Activated naive CD4-positive, alpha-beta T cell treated with Interleukin-2 at 50 U/mL for 16 hours (primary cell): Measurements from ENCODE around the gene CDKN1A.
"Not testable (repeated sequence)": the region's sequence is repeated elsewhere in the genome, so short reads cannot be mapped to it uniquely, and the experiment has no call there.

ENCODE experiments used
- DNase-seq: peaks from one replicate; pipeline ENCODE4 v3.0.0-alpha.2; 2020

The CDKN1A gene

GRCh38 chr6:36699348-36699747, 20.8 kb downstream of the CDKN1A start:
- no peak for DNase-seq

DNA sequence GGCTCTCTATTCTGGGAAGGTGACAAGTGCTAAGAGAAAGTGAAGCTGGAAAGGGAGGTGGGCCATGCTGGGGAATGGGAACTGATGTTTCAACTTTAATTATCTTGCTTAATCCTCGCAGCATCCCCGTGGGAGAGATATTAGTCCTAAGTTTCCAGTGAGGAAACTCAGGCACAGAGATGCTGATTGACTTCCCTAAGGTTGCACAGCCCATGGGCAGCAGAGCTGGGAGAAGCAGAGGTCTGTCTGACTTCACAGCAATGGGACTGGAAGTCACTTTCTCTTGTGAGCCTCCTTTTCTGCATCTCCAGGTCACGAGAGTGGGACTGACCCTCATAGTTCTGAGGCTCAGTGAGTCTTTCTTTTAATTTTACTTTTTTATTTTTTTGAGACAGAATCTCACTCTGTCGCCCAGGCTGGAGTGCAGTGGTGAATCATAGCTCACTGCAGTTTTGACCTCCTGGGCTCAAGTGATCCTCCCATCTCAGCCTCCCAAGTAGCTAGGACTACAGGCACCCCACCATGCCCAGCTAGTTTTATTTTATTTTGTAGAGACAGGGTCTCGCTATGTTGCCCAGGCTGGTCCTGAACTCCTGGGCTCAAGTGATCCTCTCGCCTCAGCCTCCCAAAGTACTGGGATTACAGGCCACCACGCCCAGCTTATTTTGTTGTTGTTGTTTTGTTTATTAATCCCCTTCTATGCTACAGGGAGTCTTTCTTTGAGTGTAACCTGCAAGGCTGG, 21.7 kb downstream of the CDKN1A start:
- DNase-seq = no peak

DNA sequence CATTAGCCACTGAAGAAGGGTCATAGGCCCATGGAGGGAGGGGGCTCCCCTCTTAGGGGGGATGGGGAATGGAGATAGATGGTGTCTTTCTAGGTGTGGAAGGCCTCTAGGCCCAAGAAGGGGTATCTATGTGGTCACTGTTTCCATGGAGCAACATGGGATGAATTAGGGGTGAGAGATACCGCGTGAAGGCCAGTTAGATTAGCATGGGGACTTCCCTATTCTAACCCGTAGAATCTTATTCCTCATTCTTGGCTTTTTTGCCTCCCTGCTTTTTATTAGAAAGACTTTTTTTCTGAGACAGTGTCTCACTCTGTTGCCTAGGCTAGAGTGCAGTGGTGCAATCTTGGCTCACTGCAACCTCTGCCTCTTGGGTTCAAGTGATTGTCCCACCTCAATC, 22.3 kb downstream of the CDKN1A start:
- DNase-seq = no peak

GRCh38 chr6:36701401-36701991, 23.0 kb downstream of the CDKN1A start:
- DNase-seq = no peak

DNA sequence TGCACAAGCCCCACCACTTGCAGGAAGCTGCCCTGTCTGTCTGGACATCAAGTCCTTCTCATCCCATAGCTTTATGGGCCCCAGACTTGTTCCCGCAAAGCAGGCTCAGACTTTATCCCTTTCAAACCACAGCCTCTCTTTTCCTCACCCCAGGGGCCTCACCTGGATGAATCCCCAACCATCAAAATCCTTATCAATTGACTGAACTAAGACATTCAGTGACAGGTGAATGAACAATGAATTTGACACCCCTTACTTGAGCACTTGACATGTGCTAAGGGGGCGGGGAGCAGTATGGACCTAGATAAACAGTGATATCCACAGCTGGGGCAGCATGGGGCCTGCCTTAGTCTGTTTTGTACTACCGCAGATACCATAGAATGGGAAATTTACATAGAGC, 24.1 kb downstream of the CDKN1A start:
- no peak for DNase-seq

DNA sequence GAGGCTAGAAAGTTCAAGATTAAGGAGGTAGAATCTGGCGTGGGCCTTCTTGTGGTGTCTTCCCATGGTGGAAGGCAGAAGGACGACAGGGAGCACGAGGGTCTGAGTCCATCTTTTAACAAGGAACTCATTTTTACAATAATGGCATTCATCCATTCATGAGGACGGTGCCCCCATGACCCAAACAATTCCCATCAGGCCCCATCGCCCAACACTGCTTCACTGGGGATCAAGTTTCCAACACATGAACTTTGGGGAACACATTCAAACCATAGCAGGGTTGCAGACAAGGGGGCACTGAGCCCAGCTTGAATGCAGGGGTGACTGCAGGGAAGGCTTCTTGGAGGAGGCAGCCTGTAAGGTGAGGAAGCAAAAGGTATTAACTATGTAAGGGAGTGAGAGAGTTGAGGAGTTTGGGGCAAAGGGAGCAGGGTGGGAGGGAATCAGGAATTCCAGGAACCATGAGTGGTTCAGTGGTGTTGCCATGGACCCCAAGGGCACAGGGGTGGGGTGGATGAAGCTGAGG, 24.6 kb downstream of the CDKN1A start:
- DNase-seq = no peak

- no peak for DNase-seq
Observed at GRCh38 chr6:36703982-36704381, 25.5 kb downstream of the CDKN1A start.

- not testable (repeated sequence) for DNase-seq
Observed at GRCh38 chr6:36704961-36705577, 26.6 kb downstream of the CDKN1A start.

DNA sequence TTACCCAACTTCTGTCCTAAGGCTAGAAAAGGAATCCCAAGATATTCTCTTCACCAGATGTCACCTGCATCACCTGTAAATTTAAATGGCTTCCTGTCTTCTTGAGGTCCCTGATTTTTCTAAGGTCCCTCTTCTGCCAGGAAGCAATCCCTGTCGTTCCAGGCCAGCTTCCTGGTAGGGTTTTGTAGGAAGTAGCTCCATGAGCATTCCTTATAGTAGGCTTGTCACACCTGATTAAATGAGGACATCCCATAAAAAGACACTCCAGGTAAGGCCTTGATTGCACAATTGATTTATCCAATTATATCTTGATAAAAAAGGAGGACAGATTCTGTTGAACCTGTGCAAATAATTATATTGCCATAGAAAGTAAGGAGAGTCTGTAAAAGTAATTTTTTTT, 27.8 kb downstream of the CDKN1A start:
- DNase-seq = no peak

- DNase-seq = no peak
Observed at GRCh38 chr6:36712816-36713215, 34.3 kb downstream of the CDKN1A start.

DNA sequence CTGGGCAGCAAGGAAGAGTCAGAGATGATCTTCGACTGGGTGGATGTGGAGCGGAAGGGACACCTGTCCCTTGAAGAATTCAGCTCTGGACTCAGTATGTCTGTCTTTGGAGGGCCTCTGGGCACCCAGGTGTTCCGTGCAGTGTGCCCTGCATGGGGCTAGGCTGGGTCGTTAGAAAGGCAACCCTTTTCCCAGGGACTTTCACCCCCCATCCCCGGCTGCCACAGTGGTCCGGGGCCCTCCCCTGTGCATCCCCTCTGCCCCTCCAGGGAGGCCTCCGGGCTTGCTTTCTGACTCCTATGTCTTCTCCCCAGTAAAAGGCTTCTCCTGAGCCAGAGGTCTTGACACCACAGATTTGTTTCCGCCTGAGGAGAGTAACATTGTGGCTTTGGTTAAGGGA, 35.3 kb downstream of the CDKN1A start:
- DNase-seq = no peak

GRCh38 chr6:36714511-36714910, 36.0 kb downstream of the CDKN1A start:
- no peak for DNase-seq

DNA sequence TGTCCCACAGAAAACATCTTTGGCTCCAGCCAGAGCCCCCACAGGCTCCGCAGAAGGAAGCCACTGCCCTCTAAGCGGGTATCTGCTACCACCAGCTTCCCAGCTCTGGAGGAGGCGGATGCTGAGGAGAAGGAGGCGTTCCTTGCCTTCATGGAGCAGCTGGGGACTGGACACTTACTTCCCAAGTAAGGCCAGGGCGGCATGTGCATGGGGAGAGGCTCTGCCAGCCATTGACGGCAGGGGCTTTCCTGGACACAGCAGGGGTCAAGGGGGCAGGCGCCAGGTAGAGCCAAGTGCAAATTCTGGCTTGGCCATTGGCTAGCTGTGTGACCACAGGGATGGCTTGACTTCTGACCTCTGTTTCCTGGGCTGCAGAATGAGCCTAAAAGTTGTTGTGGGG, 37.0 kb downstream of the CDKN1A start:
- no peak for DNase-seq

DNA sequence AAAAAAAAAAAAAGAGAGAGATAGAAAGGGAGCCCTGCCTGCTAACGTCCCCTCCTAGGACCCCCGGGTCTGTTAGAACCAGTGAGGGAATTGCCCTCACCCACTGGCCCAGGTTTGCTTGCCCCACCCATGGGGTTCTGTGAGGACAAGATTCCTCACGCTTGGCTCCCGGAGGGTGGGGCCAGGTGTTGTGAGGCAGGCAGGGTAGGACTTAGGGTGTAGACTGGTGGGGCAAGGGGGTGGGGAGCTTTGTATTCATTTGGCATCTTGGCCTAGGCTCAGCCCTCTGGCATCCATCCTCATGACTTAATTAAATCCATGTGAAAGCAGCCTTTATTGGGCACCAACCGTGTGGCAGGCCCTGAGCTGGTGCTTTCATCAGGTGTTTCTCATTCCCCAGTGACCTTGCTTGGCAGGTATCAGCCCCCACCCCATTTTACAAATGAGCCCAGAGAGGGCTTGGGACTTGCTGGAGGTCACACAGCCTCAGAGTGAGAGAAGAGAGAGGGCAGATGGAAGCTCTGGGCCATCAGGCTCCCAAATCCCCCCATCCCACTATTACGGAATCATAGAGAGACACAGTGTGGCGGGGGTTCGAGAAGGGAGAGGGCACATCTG, 38.1 kb downstream of the CDKN1A start:
- DNase-seq = no peak

DNA sequence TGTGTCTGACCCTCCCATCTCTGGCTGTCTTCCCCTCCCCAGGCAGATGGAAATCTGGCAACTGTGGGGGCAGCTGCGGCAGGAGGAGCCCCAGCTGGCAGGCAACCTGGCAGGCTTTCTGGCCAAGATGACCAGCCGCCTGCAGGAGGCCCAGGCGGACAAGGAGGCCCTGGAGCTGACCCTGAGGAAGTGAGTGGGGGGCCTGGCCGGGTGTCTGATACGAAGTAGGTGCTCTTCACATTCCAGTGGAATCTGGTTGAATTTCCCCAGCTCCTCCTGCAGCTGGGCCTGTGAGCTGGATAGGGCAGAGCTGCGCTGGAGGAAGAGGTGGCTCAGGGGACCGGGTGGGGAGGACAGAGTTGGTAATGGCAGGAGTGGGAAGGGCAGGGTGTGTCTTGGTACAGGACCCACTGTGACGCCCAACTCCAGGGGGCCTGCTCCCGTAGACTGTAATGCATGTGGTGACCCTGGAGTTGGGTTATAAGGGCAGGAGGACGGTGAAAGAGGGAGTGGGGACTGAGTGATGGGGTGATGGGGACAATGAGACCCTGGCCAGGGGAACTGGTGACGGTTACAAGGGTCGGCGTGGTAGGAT, 38.8 kb downstream of the CDKN1A start:
- no peak for DNase-seq

- no peak for DNase-seq
Observed at GRCh38 chr6:36717871-36718540, 39.5 kb downstream of the CDKN1A start.

GRCh38 chr6:36718560-36718959, 40.0 kb downstream of the CDKN1A start:
- DNase-seq = no peak

- no peak for DNase-seq
Observed at GRCh38 chr6:36719126-36719525, 40.6 kb downstream of the CDKN1A start.

GRCh38 chr6:36720251-36721141, 42.0 kb downstream of the CDKN1A start:
- no peak for DNase-seq

GRCh38 chr6:36721369-36722140, 43.0 kb downstream of the CDKN1A start:
- DNase-seq = no peak

DNA sequence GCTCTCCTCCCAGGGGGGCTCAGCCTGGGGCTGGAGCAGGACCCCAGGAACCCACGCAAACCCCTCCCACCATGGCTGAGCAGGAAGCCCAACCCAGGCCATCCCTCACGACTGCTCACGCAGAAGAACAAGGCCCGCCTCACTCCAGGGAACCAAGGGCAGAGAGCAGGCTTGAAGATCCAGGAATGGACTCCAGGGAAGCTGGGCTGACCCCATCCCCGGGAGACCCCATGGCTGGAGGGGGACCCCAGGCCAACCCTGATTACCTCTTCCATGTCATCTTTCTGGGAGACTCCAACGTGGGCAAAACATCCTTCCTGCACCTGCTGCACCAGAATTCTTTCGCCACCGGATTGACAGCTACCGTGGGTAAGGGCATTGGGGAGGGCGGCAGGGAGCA, 43.9 kb downstream of the CDKN1A start:
- DNase-seq = no peak
